Stimulated activated CD4-positive, alpha-beta T cell treated with anti-CD3 and anti-CD28 coated beads, Interleukin-4, amount 100 ng/mL, for 48 hours (primary cell): Measurements from ENCODE around the gene HPS3.
"Not testable (repeated sequence)": the region's sequence is repeated elsewhere in the genome, so short reads cannot be mapped to it uniquely, and the experiment has no call there.

Experiments
- DNase-seq, 2 donors: peaks; one replicate each; pipeline ENCODE4 v3.0.0-alpha.2; 2020; ENCODE audit warnings: low read depth in 2 of 2

HPS3 gene, protein sequence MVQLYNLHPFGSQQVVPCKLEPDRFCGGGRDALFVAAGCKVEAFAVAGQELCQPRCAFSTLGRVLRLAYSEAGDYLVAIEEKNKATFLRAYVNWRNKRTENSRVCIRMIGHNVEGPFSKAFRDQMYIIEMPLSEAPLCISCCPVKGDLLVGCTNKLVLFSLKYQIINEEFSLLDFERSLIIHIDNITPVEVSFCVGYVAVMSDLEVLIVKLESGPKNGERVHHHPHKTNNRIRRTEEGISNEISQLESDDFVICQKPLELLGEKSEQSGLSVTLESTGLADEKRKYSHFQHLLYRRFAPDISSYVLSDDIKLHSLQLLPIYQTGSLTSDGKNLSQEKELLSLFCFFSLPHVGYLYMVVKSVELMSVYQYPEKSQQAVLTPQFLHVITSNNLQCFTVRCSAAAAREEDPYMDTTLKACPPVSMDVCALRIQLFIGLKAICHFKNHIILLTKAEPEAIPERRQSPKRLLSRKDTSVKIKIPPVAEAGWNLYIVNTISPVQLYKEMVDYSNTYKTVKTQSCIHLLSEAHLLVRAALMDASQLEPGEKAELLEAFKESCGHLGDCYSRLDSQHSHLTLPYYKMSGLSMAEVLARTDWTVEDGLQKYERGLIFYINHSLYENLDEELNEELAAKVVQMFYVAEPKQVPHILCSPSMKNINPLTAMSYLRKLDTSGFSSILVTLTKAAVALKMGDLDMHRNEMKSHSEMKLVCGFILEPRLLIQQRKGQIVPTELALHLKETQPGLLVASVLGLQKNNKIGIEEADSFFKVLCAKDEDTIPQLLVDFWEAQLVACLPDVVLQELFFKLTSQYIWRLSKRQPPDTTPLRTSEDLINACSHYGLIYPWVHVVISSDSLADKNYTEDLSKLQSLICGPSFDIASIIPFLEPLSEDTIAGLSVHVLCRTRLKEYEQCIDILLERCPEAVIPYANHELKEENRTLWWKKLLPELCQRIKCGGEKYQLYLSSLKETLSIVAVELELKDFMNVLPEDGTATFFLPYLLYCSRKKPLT

DNA sequence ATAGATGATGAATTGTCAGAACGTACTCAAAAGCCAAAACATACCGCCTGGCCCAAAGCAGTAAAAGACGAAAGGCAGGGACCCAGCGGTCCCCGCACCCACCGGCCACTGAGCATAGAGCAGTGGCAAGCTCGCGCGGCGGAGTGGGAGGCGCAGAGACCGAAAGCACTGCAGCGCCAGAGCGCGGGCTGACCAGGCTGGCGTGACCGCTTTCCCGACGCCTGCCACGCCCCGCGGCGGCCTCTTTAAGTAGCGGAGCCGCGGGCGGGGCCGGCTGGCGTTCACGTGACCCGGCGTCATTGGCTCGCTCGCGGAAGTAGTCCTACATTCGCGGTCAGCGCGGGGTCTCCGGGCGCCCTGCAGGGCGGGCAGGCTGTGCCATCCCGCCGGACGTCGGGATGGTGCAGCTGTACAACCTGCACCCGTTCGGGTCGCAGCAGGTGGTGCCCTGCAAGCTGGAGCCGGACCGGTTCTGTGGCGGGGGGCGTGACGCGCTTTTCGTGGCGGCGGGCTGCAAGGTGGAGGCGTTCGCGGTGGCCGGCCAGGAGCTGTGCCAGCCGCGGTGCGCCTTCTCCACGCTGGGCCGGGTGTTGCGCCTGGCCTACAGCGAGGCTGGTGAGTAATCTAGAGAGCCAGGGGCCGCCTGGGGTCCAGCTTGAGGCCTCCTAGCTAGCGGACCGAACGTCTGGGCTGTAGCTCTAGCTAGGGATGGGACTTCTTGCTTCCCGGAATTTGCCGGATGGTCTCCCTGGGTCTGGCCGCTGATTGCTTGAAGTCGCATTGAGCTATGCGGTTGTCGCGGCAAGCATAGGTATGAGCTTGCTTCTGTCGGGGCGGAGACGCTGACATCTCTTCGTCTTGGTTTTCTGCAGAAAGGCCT is at the start of gene HPS3:
Gene HPS3 (plus strand): TSS at position 313 of the 880 bp plus-strand sequence. CDS start 86 bp downstream, at position 399.
- DNase-seq, result peak; percentile 70 to 79

DNA sequence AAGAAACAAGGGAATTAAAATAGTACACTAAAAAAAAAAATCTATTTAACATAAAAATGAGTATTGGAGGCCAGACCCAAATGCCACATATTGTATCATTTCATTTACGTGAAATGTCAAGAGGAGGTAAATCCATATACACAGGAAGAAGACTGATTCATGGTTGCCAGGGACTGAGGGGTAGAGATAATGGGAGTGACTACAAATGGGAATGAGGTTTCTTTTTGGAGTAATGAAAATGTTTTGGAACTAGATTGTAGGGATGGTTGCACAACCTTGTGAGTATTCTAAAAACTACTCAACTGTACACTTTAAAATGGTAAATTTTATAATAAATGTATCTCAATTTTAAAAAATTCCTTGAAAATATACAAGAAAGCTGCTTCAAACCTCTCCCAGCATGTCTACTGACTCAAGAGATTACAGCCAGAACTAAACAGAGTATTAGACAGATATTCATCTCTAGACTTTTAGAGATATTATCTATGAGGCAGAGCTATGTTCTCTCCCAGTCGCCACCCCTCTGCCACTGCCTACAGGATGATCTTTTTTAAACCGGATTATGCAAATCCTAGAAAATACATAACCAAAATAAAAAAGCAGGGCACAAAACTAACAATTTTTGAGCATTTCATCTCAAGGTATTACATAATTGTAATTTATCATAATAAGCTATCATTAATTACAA is 49.3 kb upstream of the HPS3 start:
- no peak for DNase-seq

DNA sequence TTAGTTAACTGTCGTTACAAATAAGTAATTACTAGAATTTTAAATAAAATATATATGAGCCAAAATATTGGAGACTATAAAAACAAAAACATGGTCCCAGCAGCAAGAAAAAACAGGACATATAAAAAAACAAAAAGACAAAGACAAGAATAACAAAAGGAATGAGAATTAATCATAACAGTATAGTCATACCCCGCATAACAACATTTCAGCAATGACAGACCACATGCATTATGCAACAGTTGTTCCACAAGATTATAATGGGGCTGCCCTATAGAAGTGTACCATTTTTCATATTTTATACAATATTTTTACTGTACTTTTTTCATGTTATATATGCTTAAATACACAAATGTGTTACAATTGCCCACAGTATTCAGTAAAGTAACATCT is 48.7 kb upstream of the HPS3 start:
- DNase-seq, result no peak

DNA sequence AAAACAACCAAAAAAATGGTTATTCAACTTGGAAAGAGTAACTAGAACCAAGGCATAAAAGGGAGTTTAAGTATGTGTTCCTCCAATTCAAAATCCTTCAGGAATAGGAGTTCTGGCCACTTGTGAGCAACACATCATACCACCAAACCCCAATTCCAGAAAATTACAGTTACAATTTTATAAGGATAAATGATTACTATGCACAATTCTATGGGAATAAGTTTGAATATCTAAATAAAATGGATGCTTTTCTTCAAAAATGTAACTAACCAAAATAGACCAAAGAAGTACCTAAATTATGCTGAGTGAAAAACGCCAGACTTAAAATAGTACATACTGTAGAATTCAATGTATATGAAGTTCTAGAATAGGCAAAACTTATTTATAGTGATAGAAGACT is 47.7 kb upstream of the HPS3 start:
- no peak for DNase-seq

DNA sequence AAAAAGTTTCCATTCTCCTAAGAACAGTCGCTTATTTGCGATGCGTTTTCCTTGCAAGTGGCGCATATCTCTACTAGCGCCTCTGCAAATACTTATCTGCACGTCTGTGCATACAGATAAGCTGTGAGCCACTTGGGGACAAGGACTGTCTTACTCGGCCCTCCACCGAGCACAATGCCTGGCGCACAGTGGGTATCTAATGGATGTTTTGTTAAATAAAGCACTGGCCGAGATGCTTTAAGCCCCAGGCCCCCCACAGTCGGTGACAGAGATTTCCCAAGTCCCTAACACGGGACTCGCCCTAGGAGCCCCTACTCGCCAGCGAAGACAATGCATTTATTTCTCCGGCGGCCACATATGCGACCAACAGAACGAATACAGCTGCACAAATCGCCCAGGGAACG is 43.6 kb upstream of the HPS3 start:
- no peak for DNase-seq

DNA sequence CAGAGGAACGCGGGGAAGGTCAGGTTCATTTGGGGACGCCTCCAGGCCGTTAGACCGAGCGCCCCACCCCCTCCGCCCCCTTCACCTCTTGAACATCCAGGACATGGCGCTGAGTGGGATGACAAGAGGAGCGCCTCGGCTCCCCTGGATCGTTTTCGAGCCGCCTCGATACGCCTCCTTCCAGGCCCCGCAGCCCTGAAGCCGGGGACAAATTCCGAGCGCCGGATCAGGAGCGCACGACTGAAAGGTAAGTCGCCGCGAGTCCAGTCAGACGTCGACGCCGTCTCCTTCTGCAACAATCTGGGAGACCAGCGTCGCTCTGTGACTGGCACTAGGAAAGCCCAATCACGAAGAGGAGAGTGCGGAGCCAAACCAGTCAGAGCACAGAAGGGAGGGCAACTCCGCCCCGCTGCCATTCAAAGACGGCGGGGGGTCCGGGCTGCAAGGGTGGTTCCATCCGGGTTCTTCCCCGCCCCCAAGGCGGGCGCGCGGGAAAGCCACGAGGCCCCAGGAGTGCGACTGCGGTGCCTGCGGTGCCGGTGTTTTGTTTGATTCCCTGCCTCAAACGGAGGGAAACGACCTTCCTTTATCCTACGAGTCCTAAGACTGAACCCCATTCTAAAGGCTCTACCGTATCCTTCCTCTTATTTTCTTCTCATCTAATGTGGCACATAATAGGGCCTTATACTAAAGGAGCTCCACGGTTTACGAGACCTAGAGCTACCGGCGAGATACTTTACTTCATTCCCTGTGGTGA is 43.0 kb upstream of the HPS3 start, which contains the start of gene HLTF:
Gene HLTF (minus strand): TSS at position 302 of the 757 bp plus-strand sequence. CDS start 197 bp downstream, at position 105.
- DNase-seq, result peak; percentile 79 to 87

DNA sequence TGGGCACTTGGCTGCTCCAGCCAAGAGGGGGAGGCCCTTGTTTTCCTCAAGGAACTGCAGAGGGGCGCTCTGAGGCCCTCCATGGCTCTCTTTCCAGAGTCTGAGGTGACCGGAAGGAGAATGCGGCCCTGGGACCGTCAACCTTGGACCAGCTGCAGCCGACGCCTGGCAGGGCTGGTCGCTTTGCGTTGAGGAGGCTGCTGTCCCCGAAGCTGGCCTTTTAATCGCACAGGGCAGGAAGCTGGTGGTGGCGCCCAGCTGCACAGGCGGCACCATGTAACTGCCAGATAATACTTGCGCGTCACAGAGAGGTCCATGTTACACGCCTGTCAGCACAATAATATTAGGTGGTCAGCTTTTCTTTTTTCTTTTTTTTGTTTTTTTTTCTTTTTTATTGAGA is 42.2 kb upstream of the HPS3 start:
- DNase-seq, result no peak

DNA sequence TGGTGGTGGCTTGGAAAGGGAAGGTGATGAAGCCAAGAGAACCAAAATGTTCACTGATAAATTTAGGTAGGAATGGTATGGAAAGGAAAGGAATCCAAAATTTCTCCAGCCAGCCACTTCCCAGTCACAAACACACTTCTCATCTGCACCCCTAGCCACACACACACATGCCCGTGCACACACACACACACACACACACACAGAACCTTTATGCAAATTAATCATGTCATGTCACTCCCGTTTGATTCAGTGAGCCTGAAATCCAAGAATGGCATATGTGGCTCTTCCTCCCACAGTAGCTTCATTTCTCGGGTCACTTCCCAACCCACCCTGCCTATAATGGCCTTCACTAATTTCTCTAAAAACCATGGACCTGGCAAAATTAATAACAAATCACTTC is 40.0 kb upstream of the HPS3 start:
- no peak for DNase-seq

DNA sequence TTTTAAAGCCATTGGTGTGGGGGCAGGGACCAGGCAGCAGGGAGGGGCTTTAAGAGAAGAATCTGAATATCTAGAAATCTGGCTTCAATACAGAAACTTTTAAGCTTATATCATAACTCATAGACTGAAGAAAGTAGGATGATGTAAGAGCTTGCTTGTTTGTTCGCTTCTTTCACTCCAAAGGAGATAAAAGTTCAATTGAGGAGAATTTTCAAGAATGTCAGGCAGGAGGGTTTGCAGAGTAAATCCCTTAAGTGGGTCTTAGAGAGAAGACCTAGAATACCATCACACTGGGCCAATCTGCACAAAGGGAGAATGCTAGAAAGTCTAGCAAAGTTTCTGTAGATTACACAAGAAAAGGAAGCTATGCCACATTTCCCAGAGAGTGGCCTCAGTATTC is 39.0 kb upstream of the HPS3 start:
- DNase-seq, result no peak

DNA sequence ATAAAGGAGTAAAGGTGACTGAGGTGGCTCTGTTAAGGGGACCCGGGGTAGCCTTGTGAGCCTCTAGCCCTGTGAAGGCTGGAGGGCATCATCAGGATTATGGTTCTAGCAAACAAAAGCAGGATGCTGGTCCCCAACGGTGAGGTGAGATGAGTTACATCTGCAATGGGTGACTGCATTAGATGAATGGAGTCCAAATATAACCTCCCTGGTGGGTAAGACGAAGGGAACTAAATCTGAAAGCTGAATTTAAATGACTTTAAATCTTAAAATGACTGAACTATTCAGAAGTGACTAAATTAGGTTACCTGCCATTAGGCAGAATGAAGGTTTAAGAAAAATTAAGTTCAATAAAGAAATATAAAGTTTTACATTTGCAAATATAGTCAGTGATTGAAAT is 38.5 kb upstream of the HPS3 start:
- DNase-seq, result no peak

DNA sequence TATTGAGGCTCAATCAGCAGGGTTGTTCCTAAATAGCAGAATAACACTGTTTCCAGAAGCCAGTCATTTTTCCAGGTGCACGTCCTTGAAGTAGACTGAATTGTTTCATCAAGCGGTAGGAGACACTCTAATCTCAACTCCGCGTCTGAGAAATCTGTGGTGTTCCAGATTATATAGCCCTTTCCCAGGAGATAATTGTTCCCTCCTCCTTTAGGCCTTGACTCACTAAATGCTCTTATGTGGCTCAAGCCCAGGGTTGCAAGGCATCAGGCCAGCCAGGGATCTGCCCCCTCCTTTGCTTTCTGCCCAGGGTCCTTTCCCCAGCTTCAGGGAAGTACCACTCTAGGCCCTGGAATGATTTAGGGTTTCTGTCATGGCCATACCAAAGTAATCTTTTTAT is 37.5 kb upstream of the HPS3 start:
- DNase-seq, result no peak

DNA sequence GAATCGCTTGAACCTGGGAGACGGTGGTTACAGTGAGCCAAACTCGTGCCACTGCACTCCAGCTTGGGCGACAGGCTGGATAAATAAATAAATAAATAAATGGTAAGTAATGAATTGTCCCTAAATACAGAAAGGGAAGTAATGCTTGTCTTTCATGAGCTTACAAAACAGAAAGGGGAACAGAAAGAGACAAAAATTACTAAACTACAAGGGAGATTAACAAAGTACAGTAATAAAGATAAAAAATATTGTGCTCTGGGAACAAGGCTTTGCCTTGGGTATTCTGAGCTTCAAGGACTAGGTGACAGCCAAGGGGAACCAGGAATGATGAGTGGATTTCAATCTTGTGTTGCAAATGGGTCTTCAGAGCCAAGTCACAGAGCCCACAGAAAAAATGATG is 34.0 kb upstream of the HPS3 start:
- no peak for DNase-seq

DNA sequence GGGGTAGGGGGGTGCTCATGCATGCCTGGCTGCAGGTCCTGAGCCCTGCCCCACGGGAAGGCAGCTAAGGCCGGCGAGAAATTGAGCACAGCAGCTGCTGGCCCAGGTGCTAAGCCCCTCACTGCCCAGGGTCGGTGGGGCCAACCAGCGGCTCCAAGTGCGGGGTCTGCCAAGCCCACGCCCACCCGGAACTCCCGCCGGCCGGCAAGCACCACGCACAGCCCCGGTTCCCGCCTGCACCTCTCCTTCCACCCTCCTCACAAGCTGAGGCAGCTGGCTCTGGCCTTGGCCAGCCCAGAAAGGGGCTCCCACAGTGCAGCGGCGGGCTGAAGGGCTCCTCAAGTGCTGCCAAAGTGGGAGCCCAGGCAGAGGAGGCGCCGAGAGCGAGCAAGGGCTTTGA is 31.5 kb upstream of the HPS3 start:
- DNase-seq, result not testable (repeated sequence)

DNA sequence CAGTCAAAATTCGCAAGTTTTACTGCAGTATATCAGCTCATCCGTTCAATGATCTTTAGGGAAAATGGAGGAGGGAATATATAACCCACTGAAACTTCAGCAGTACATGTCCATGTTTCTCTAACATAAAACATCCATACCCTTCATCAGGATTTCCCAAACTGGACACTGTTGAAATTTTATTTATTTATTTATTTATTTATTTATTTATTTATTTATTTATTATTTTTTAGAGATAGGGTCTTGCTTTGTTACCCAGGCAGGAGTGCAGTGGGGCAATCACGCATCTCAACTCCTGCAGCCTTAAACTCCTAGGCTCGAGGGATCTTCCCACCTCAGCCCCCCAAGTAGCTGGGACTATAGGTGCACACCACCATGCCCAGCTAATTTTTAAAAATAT is 28.3 kb upstream of the HPS3 start:
- DNase-seq, result no peak

DNA sequence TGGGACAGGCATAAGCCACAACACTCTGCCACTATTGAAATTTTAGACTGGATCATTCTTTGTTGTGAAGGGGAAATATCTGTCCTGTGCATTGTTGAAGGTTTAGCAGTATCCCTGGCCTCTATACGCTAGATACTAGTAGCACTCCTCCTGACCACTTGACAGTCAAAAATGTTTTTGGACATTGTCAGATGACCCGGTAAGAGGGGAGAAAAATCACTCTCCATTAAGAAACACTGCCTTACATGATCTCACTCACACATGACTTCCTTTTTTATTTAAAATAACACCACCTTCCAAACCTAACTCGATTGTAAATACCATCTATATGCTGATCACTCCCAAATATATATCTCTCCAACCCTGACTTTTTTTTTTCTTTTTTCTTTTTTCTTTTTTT is 27.8 kb upstream of the HPS3 start:
- DNase-seq, result no peak

DNA sequence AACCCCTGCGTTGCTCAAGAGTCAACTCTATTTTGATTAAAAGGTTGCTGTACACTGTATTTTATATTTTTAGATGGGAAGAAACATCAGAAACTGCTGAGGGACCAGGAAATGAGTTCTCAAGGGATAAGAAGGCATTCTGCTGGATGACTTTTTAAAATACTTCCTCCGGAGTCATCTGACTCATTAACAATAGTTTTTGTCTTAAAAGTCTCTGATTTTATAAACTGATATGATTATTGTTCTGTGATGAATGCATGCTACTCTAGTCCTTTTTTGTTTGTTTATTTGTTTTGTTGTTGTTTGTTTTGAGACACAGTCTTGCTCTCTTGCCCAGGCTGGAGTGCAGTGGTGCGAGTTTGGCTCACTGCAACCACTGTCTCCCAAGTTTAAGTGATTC is 25.0 kb upstream of the HPS3 start:
- DNase-seq, result no peak

DNA sequence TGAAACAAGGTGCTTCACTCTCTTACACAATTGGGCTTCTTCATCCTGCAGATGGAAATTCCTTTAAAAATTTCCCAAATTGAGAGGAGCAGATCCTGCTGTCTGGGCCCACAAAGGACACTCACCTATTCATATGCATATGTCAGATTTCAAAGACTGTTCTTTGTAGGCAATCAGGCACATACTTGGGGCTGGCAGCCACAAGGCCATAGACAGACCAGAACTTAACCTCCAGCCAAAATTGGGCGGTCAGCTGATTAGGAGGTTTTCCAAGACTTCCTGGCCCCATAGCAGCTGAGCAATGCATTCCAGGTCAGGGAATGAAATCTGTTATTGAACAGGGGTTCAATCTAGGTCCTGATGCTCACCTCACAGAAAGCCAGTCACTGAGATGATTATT is 15.0 kb upstream of the HPS3 start:
- DNase-seq, result no peak

DNA sequence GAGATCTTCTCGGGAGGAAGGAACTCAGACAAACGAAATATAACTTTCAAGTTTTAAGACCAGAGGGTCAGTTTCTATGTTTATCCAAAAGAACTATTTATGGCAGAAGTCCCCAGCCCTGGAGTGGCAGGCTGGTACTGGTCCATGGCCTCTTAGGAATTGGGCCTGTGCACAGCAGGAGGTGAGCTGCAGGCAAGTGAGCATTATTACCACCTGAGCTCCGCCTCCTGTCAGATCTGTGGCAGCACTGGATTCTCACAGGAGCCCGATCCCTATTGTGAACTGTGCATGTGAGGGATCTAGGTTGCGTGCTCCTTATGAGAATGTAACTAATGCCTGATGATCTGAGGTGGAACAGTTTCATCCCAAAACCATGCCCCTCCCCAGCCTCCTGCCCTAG is 14.3 kb upstream of the HPS3 start:
- DNase-seq, result no peak

DNA sequence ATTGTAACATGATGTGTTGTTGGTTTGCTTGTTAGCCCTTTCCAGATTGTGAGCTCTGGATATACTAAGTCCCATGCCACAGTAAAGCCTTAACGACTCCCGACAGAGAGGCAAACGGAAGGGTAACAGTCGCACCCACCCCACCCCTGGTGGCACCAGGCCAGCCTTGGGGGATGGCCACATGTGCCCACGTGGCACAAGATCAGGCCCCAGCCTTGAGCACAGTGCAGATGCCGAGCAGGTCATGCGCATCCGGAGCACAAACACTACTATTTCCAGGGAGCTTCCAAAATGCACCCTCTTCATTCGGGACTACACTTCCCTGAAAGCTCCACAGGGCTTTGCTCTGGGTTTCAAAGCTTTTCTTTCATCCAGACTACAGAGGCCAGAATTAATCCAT is 10.7 kb upstream of the HPS3 start:
- DNase-seq, result no peak

DNA sequence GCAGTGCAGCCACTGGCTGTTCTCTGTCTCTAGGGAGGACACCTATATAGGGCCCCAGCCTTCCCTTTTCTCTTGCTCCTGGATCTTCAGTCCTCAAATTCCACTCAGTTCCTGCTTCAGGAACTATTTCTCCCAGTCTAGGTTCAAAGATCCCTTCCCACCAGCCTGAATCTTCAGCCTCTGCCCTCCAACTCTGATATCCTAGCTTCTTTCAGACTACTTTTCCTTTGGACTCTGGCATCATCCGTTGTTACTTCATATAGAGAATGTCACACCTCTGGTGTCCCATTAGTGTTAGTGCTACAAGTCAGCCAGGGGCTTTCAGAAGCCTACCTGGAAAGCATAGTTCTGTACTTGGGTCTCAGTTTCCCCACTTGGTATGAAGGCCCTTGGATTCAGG is 10.0 kb upstream of the HPS3 start:
- DNase-seq, result no peak
